HepG2 (cell line): ENCODE measurements around the gene APBB2.

ENCODE experiments used
- CHD2 ChIP-seq: IDR thresholded peaks from 2 replicates; pipeline ENCODE4 v1.6.1; 2011; ENCODE audit warnings: low read depth, low read length, improper control_type of control experiment
- ETV6 ChIP-seq: sonication (generic); formaldehyde crosslinking; conservative IDR thresholded peaks from 2 replicates; pipeline ENCODE4 v1.4.0; 2020; ENCODE audit warnings: missing genetic modification reagents
- HNF4A ChIP-seq: sonication (generic); formaldehyde crosslinking; IDR thresholded peaks from 2 replicates; pipeline ENCODE4 v1.4.0; 2020; ENCODE audit warnings: missing genetic modification reagents
- IRF2 ChIP-seq: IDR thresholded peaks from 2 replicates; pipeline ENCODE4 v1.6.1; 2018; ENCODE audit warnings: missing genetic modification reagents, missing compliant biosample characterization
- JUN ChIP-seq: sonication (generic); formaldehyde crosslinking; IDR thresholded peaks from 2 replicates; pipeline ENCODE4 v1.4.0; 2020; ENCODE audit warnings: mild to moderate bottlenecking, missing genetic modification reagents
- TP53 ChIP-seq: sonication (generic); formaldehyde crosslinking; conservative IDR thresholded peaks from 2 replicates; pipeline ENCODE4 v1.4.0; 2020; ENCODE audit warnings: missing genetic modification reagents
- TRIM24 ChIP-seq: sonication (generic); formaldehyde crosslinking; IDR thresholded peaks from 2 replicates; pipeline ENCODE4 v1.8.0; 2022; ENCODE audit warnings: mild to moderate bottlenecking, missing genetic modification reagents
- ZBTB20 ChIP-seq: sonication (generic); formaldehyde crosslinking; IDR thresholded peaks from 2 replicates; pipeline ENCODE4 v1.8.1; 2023; ENCODE audit warnings: missing genetic modification reagents, low read depth, mild to moderate bottlenecking, borderline replicate concordance
- ZBTB3 ChIP-seq: sonication (generic); formaldehyde crosslinking; IDR thresholded peaks from 2 replicates; pipeline ENCODE4 v1.4.0; 2020; ENCODE audit warnings: low read depth, mild to moderate bottlenecking, moderate library complexity, missing genetic modification reagents, borderline replicate concordance
- ZNF776 ChIP-seq: sonication (generic); formaldehyde crosslinking; IDR thresholded peaks from 2 replicates; pipeline ENCODE4 v1.4.0; 2020; ENCODE audit warnings: mild to moderate bottlenecking, missing genetic modification reagents
- TF ChIP-seq, protein P1 (sequence below): sonication (generic); formaldehyde crosslinking; IDR thresholded peaks from 2 replicates; pipeline ENCODE4 v1.5.0; 2020; ENCODE audit warnings: mild to moderate bottlenecking, missing genetic modification reagents, moderate library complexity
- TF ChIP-seq, protein P2 (sequence below), 2 experiments: fragments of 450-650 bp in 1 of 2; sonication (generic) in 1 of 2; formaldehyde crosslinking; IDR thresholded peaks; 2 replicates each; pipeline versions ENCODE4 v1.5.0 to v1.8.0; 2020 to 2022; ENCODE audit warnings: mild to moderate bottlenecking in 1 of 2, missing genetic modification reagents in 1 of 2

DNA sequence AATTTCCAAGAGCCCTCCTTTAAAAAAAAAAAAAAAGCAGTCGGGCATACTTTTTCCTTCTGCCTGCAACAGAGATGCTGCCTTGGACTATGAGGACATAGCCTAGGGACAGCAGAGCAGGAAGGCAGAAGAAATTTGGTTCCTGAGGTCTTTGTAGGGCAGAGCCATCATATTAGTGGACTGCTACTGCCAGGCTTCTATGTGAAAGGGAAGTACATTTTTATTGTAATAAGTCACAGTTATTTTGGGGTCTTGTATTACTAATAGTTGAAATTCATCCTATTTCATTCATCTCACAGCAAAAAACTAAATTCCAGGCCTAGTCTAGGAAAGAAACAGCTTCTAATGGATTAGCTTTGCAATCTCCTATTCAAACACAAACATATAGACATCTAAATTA is 253.4 kb downstream of the APBB2 start:
- no peak for TF ChIP-seq ETV6 (CRISPR knock-in tag)
- no peak for TF ChIP-seq ZNF776
- TF ChIP-seq, protein P1, sequence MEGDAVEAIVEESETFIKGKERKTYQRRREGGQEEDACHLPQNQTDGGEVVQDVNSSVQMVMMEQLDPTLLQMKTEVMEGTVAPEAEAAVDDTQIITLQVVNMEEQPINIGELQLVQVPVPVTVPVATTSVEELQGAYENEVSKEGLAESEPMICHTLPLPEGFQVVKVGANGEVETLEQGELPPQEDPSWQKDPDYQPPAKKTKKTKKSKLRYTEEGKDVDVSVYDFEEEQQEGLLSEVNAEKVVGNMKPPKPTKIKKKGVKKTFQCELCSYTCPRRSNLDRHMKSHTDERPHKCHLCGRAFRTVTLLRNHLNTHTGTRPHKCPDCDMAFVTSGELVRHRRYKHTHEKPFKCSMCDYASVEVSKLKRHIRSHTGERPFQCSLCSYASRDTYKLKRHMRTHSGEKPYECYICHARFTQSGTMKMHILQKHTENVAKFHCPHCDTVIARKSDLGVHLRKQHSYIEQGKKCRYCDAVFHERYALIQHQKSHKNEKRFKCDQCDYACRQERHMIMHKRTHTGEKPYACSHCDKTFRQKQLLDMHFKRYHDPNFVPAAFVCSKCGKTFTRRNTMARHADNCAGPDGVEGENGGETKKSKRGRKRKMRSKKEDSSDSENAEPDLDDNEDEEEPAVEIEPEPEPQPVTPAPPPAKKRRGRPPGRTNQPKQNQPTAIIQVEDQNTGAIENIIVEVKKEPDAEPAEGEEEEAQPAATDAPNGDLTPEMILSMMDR (CRISPR knock-in tag) = no peak
- no peak for TF ChIP-seq ZBTB3 (CRISPR knock-in tag)
- no peak for TF ChIP-seq IRF2 (CRISPR knock-in tag)
- no peak for TF ChIP-seq CHD2
- TF ChIP-seq, protein P2, sequence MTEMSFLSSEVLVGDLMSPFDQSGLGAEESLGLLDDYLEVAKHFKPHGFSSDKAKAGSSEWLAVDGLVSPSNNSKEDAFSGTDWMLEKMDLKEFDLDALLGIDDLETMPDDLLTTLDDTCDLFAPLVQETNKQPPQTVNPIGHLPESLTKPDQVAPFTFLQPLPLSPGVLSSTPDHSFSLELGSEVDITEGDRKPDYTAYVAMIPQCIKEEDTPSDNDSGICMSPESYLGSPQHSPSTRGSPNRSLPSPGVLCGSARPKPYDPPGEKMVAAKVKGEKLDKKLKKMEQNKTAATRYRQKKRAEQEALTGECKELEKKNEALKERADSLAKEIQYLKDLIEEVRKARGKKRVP (CRISPR knock-in tag; IDR thresholded peaks at IDR 0.05) = no peak
- no peak for TF ChIP-seq TP53 (CRISPR knock-in tag)
- TF ChIP-seq ZBTB20 (CRISPR knock-in tag) = no peak
- no peak for TF ChIP-seq JUN
- TF ChIP-seq TRIM24 (CRISPR knock-in tag) = no peak
- no peak for TF ChIP-seq HNF4A (CRISPR knock-in tag)
